ENCODE results near the gene SMARCAD1.

Gene SMARCAD1

GRCh38 chr4:94256828-94257227, 49.2 kb downstream of the SMARCAD1 start:
- Histone ChIP-seq H4K91ac (ENCODE audit: low read depth, low read length) (no peak overlapping the region), H4K12ac (ENCODE audit: low read depth, low read length) (no peak overlapping the region), H2BK120ac (ENCODE audit: insufficient read depth, low read length, poor library complexity) (no peak overlapping the region), H3K9ac (ENCODE audit: low read length) (no peak overlapping the region), H3K4ac (ENCODE audit: low read depth, low read length) (no peak overlapping the region), H3K27me3 (ENCODE audit: insufficient read depth, low read length) (no peaks in the 10 kb centered on the region), H3K9me3 (ENCODE audit: insufficient read depth, low read depth, low read length) (no peaks in the 10 kb centered on the region), H2BK5ac (ENCODE audit: low read depth, low read length, poor library complexity) (no peak overlapping the region), H3K23ac (ENCODE audit: low read length) (no peak overlapping the region), H2BK12ac (ENCODE audit: low read length) (no peak overlapping the region), H4K8ac (ENCODE audit: low read depth, low read length) (no peak overlapping the region), H2AK5ac (ENCODE audit: low read length) (no peak overlapping the region), H3K4me2 (ENCODE audit: low read length) (no peak overlapping the region), H3K18ac (ENCODE audit: low read length) (no peak overlapping the region), H3K36me3 (ENCODE audit: control insufficient read depth in 1 of 2, insufficient read depth in 2 of 2, low read length in 2 of 2) (peaks cover 10% of the 10 kb centered on the region in 2 experiments), H3K14ac (ENCODE audit: low read length) (no peak overlapping the region), H2AFZ (ENCODE audit: insufficient read depth, low read length, poor library complexity) (no peak overlapping the region), H3K4me3 (ENCODE audit: low read depth, low read length) (no peak overlapping the region), H3K79me1 (ENCODE audit: low read length) (no peaks in the 10 kb centered on the region), H3K79me2 (ENCODE audit: control insufficient read depth, insufficient read depth, low read length, poor library complexity) (no peaks in the 10 kb centered on the region), H3K4me1 (ENCODE audit: control insufficient read depth in 1 of 2, insufficient read depth in 2 of 2, low read length in 2 of 2) (no peaks in the 10 kb centered on the region), H3K27ac (ENCODE audit: low read depth, low read length) (no peak overlapping the region)
- DNase-seq: peak in 1 of 2 donors; percentile 23

DNA sequence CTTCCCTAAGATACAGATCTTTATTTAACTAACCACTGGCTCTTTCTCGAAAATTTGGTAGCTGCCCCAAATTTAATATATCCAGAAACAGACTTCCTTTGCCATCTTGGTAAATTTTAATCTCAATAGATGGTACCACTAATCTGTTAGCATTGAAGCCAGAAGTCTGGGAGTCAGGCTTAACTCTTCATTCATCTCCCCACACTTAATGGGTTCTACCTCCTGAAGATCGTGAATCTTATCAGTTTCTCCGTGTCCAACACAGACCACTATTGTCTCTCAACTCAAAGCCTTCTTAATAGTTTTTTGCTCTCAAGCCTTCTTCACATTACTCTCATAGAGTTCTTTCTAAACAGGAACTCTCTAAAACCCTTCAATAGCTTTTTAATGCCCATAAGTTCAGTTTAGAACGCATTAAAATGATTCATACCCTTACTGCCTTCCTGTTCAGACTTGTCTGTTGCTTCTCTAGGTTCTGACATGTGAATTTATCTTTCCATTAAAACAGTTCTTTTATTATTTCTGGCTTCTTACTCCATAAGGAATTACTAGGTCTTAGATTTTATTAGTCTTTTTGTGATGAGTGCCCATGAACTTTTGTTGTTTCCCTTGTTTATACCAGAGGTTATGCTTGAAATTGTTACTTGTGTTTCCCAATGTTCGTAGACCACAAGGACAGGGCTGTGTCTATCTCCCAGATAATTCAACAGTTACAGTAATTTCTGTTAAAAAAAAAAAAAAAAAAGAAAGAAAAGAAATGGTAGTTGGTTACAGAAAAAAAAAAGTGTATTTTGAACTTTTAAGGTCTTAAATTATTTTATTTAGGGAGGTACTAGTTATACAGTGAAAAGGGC, 54.7 kb downstream of the SMARCAD1 start:
- WGBS (ENCODE audit: extremely low coverage, insufficient coverage, insufficient read length): no CpG with 5 or more reads among the region's 5 CpGs
- H3K27me3 ChIP-seq (ENCODE audit: insufficient read depth, low read length): no peaks in the 10 kb centered on the region
- no peak overlapping the region for H4K8ac ChIP-seq (ENCODE audit: low read depth, low read length)

DNA sequence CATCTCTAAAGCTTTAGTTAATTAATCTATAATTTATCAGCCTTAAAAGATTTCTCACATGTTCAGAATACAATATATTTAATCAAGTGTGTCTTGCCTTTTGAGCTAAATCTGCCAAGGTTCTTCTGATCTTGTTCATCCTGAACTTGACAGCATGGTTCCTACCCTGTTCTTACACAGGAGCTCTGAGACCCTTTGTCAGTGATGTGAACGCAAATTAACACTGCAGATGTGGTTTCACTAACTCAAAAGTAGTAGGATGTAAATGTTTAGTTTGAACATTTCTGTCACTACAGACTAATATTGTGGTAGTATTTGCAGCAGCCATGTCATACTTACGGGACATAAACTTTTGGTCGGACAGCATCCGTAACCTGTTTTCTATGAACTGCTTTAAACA, 59.4 kb downstream of the SMARCAD1 start:
- no peaks in the 10 kb centered on the region for H3K79me2 ChIP-seq (ENCODE audit: control insufficient read depth, insufficient read depth, low read length, poor library complexity)
- H3K23ac ChIP-seq (ENCODE audit: low read length): no peak overlapping the region
- no peak overlapping the region for H2BK120ac ChIP-seq (ENCODE audit: insufficient read depth, low read length, poor library complexity)
- no peak overlapping the region for H3K18ac ChIP-seq (ENCODE audit: low read length)
- H3K79me1 ChIP-seq (ENCODE audit: low read length): no peaks in the 10 kb centered on the region
- H3K9ac ChIP-seq (ENCODE audit: low read length): no peak overlapping the region
- H3K36me3 ChIP-seq (ENCODE audit: control insufficient read depth in 1 of 2, insufficient read depth in 2 of 2, low read length in 2 of 2): peaks cover 0 to 3% of the 10 kb centered on the region in 2 experiments
- no peak overlapping the region for H4K8ac ChIP-seq (ENCODE audit: low read depth, low read length)
- no peaks in the 10 kb centered on the region for H3K9me3 ChIP-seq (ENCODE audit: insufficient read depth, low read depth, low read length)
- H3K4me3 ChIP-seq (ENCODE audit: low read depth, low read length): no peak overlapping the region
- H2AK5ac ChIP-seq (ENCODE audit: low read length): no peak overlapping the region
- H3K14ac ChIP-seq (ENCODE audit: low read length): no peak overlapping the region
- H3K4ac ChIP-seq (ENCODE audit: low read depth, low read length): no peak overlapping the region
- no peak for DNase-seq
- H2BK12ac ChIP-seq (ENCODE audit: low read length): no peak overlapping the region
- H3K27me3 ChIP-seq (ENCODE audit: insufficient read depth, low read length): no peaks in the 10 kb centered on the region
- no CpG with 5 or more reads among the region's 4 CpGs for WGBS (ENCODE audit: extremely low coverage, insufficient coverage, insufficient read length)
- H3K4me2 ChIP-seq (ENCODE audit: low read length): no peak overlapping the region
- no peak overlapping the region for H4K12ac ChIP-seq (ENCODE audit: low read depth, low read length)
- H3K4me1 ChIP-seq (ENCODE audit: control insufficient read depth in 1 of 2, insufficient read depth in 2 of 2, low read length in 2 of 2): no peaks in the 10 kb centered on the region
- H4K91ac ChIP-seq (ENCODE audit: low read depth, low read length): no peak overlapping the region
- H2BK5ac ChIP-seq (ENCODE audit: low read depth, low read length, poor library complexity): no peak overlapping the region
- H2AFZ ChIP-seq (ENCODE audit: insufficient read depth, low read length, poor library complexity): no peak overlapping the region
- no peak overlapping the region for H3K27ac ChIP-seq (ENCODE audit: low read depth, low read length)

More for the DNA sequence above, 54.7 kb downstream of the SMARCAD1 start:
- no peaks in the 10 kb centered on the region for H3K79me1 ChIP-seq (ENCODE audit: low read length)
- H2BK5ac ChIP-seq (ENCODE audit: low read depth, low read length, poor library complexity): no peak overlapping the region
- H3K4me2 ChIP-seq (ENCODE audit: low read length): no peak overlapping the region
- H3K18ac ChIP-seq (ENCODE audit: low read length): no peak overlapping the region
- H2AK5ac ChIP-seq (ENCODE audit: low read length): no peak overlapping the region
- H3K27ac ChIP-seq (ENCODE audit: low read depth, low read length): no peak overlapping the region
- H3K36me3 ChIP-seq (ENCODE audit: control insufficient read depth in 1 of 2, insufficient read depth in 2 of 2, low read length in 2 of 2): peaks cover 3 to 8% of the 10 kb centered on the region in 2 experiments
- H3K4ac ChIP-seq (ENCODE audit: low read depth, low read length): no peak overlapping the region
- H3K9ac ChIP-seq (ENCODE audit: low read length): no peak overlapping the region
- no peak overlapping the region for H4K12ac ChIP-seq (ENCODE audit: low read depth, low read length)
- no peak overlapping the region for H4K91ac ChIP-seq (ENCODE audit: low read depth, low read length)
- H3K4me3 ChIP-seq (ENCODE audit: low read depth, low read length): no peak overlapping the region
- no peak overlapping the region for H3K23ac ChIP-seq (ENCODE audit: low read length)
- no peaks in the 10 kb centered on the region for H3K79me2 ChIP-seq (ENCODE audit: control insufficient read depth, insufficient read depth, low read length, poor library complexity)
- no peak overlapping the region for H3K14ac ChIP-seq (ENCODE audit: low read length)
- H2BK120ac ChIP-seq (ENCODE audit: insufficient read depth, low read length, poor library complexity): no peak overlapping the region
- H3K4me1 ChIP-seq (ENCODE audit: control insufficient read depth in 1 of 2, insufficient read depth in 2 of 2, low read length in 2 of 2): no peaks in the 10 kb centered on the region
- H2AFZ ChIP-seq (ENCODE audit: insufficient read depth, low read length, poor library complexity): no peak overlapping the region
- DNase-seq: no peak
- H3K9me3 ChIP-seq (ENCODE audit: insufficient read depth, low read depth, low read length): no peaks in the 10 kb centered on the region
- H2BK12ac ChIP-seq (ENCODE audit: low read length): no peak overlapping the region

GRCh38 chr4:94271248-94271647, 63.6 kb downstream of the SMARCAD1 start:
- no CpG with 5 or more reads among the region's 2 CpGs for WGBS (ENCODE audit: extremely low coverage, insufficient coverage, insufficient read length)
- no peaks in the 10 kb centered on the region for H3K79me1 ChIP-seq (ENCODE audit: low read length)
- H4K12ac ChIP-seq (ENCODE audit: low read depth, low read length): no peak overlapping the region
- no peak overlapping the region for H2BK120ac ChIP-seq (ENCODE audit: insufficient read depth, low read length, poor library complexity)
- no peak for DNase-seq
- H3K79me2 ChIP-seq (ENCODE audit: control insufficient read depth, insufficient read depth, low read length, poor library complexity): no peaks in the 10 kb centered on the region
- H2BK5ac ChIP-seq (ENCODE audit: low read depth, low read length, poor library complexity): no peak overlapping the region
- H3K27ac ChIP-seq (ENCODE audit: low read depth, low read length): no peak overlapping the region
- H3K9me3 ChIP-seq (ENCODE audit: insufficient read depth, low read depth, low read length): no peaks in the 10 kb centered on the region
- no peak overlapping the region for H2AFZ ChIP-seq (ENCODE audit: insufficient read depth, low read length, poor library complexity)
- no peak overlapping the region for H2AK5ac ChIP-seq (ENCODE audit: low read length)
- no peak overlapping the region for H4K8ac ChIP-seq (ENCODE audit: low read depth, low read length)
- H3K4me3 ChIP-seq (ENCODE audit: low read depth, low read length): no peak overlapping the region
- H3K4me2 ChIP-seq (ENCODE audit: low read length): no peak overlapping the region
- H3K36me3 ChIP-seq (ENCODE audit: control insufficient read depth in 1 of 2, insufficient read depth in 2 of 2, low read length in 2 of 2): peaks cover 6% of the 10 kb centered on the region in 2 experiments
- H4K91ac ChIP-seq (ENCODE audit: low read depth, low read length): no peak overlapping the region
- no peak overlapping the region for H3K14ac ChIP-seq (ENCODE audit: low read length)
- H3K4ac ChIP-seq (ENCODE audit: low read depth, low read length): no peak overlapping the region
- H3K4me1 ChIP-seq (ENCODE audit: control insufficient read depth in 1 of 2, insufficient read depth in 2 of 2, low read length in 2 of 2): no peaks in the 10 kb centered on the region
- no peak overlapping the region for H3K9ac ChIP-seq (ENCODE audit: low read length)
- H3K18ac ChIP-seq (ENCODE audit: low read length): no peak overlapping the region
- H3K23ac ChIP-seq (ENCODE audit: low read length): no peak overlapping the region
- H2BK12ac ChIP-seq (ENCODE audit: low read length): no peak overlapping the region
- no peaks in the 10 kb centered on the region for H3K27me3 ChIP-seq (ENCODE audit: insufficient read depth, low read length)

Data from trophoblast cell (in vitro differentiated cells and primary cell).